ENCODE data around the gene SLC44A4. TPM values are rescaled to one million over a fixed set of nuclear protein-coding genes. Genes with fewer than 3 reads are reported as not detected.
"Not testable (repeated sequence)": the region's sequence is repeated elsewhere in the genome, so short reads cannot be mapped to it uniquely, and the experiment has no call there.

SLC44A4 gene
- total and polyA plus RNA-seq, 2 of the 8 experiments (the other 6 are each of a cell fraction or from before 2014, with no cell fraction given), result 4.8 to 7.0 TPM

DNA sequence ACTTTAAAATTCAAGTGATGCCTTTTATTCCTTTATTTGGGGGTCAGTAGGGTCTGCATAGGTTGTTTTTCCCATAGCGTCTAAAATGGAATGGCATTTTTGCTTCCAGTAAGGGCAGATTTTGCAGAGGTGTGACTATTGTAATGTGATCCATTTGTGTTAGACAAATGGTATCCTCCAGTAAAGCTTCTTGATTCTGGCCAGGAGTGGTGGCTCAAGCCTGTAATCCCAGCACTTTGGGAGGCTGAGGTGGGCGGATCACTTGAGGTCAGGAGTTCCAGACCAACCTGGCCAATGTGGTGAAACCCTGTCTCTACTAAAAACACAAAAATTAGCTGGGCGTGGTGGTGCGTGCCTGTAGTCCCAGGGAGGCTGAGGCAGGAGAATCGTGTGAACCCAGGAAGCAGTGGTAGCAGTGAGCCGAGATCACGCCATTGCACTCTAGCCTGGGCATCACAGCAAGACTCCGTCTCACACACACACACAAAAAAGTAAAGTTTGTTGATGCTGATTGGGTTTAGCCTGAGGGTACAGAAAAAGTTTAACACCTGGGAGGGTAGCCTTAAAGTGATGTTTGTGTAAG is 60.8 kb downstream of the SLC44A4 start:
- H4K20me1 ChIP-seq (replicated peaks in 1 of 2; ENCODE audit: control insufficient read depth in 1 of 2, insufficient read depth in 2 of 2, low read length in 2 of 2); H2BK5ac ChIP-seq (ENCODE audit: low read depth, low read length); H2BK15ac ChIP-seq (ENCODE audit: low read length); CTCF ChIA-PET (ENCODE audit: partially characterized antibody); FAIRE-seq; H4K8ac ChIP-seq (ENCODE audit: extremely low read depth, insufficient read depth, low read length); H2AFZ ChIP-seq (ENCODE audit: low read length); H3K79me1 ChIP-seq (ENCODE audit: low read depth, low read length); H2BK120ac ChIP-seq (replicated peaks; ENCODE audit: low read depth, low read length); H3K9me3 ChIP-seq (ENCODE audit: insufficient read depth in 2 of 2, low read depth in 1 of 2, low read length in 1 of 2); H2BK20ac ChIP-seq (ENCODE audit: low read length); H3K9ac ChIP-seq (replicated peaks in 1 of 4; ENCODE audit: extremely low read depth in 1 of 4, low read depth in 3 of 4, low read length in 3 of 4); H4K5ac ChIP-seq (ENCODE audit: insufficient read length, low read depth, low read length); H3K18ac ChIP-seq (ENCODE audit: extremely low read depth, low read length); H3K36me3 ChIP-seq (ENCODE audit: control insufficient read depth in 2 of 4, insufficient read depth in 4 of 4, low read length in 3 of 4); H2AK5ac ChIP-seq (ENCODE audit: low read depth, low read length); H3K79me2 ChIP-seq (ENCODE audit: control insufficient read depth in 1 of 2, insufficient read depth in 2 of 2, low read length in 2 of 2); H2BK12ac ChIP-seq (ENCODE audit: low read depth, low read length); H3K56ac ChIP-seq (replicated peaks; ENCODE audit: insufficient read length, low read depth, low read length); H4K91ac ChIP-seq (replicated peaks; ENCODE audit: insufficient read length, low read length); H3K23ac ChIP-seq (ENCODE audit: insufficient read length); H3K27me3 ChIP-seq (replicated peaks in 1 of 4; ENCODE audit: control insufficient read depth in 3 of 4, extremely low read depth in 1 of 4, insufficient read depth in 3 of 4, low read length in 3 of 4); H3K14ac ChIP-seq (ENCODE audit: insufficient read length); H3K4ac ChIP-seq (replicated peaks; ENCODE audit: insufficient read length, low read depth, low read length); DNase-seq (ENCODE audit: low read depth in 1 of 2, low spot score in 2 of 2); H3K27ac ChIP-seq (ENCODE audit: low read depth, low read length); H3K4me1 ChIP-seq (replicated peaks in 1 of 4; ENCODE audit: control insufficient read depth in 3 of 4, insufficient read depth in 4 of 4, low read length in 3 of 4): not testable (repeated sequence)
- POLR2A ChIA-PET (ENCODE audit: partially characterized antibody), result interaction anchor here (0.6 to 10.9 kb wide), 7 partner anchors 8 to 104 kb away, joined by 3 to 136 read pairs (median 4); partner anchors contain the start of gene HSPA1B
- H3K4me3 ChIP-seq (ENCODE audit: extremely low read depth in 1 of 4, insufficient read depth in 2 of 4, low read depth in 3 of 4, low read length in 4 of 4), result peak overlapping the region in 3 of 4 experiments; percentile 2 to 46 (median 18); a peak in 4 of 8 replicates
- peaks cover 12% of the 10 kb centered on the region for H3K23me2 ChIP-seq (ENCODE audit: low read depth, low read length)
- peak overlapping the region; percentile 51 to 55; a peak in 3 of 4 replicates for H3K4me2 ChIP-seq (ENCODE audit: insufficient read depth in 1 of 2, low read depth in 2 of 2, low read length in 2 of 2)
- WGBS, 2 experiments (ENCODE audit: extremely low coverage in 1 of 2, insufficient coverage in 1 of 2, insufficient read length in 1 of 2, insufficient replicate concordance in 2 of 2, low coverage in 1 of 2, low lambda C conversion rate in 2 of 2, missing lambda C conversion rate in 1 of 2), result 87% methylated on average over 8 of the region's 8 CpGs; no CpG with 5 or more reads in 1 of the 2 experiments

Measured in H1 (cell line).